ENCODE measurements around the gene FAM222B.

Gene FAM222B

GRCh38 chr17:28760601-28761562 lies 81.7 kb downstream of the FAM222B start:
- no peak overlapping the region for H3K9ac ChIP-seq (ENCODE audit: low read length)
- H3K27ac ChIP-seq (ENCODE audit: low read depth, low read length): no peak overlapping the region
- H3K9me3 ChIP-seq (ENCODE audit: low read length): no peaks in the 10 kb centered on the region
- no peak overlapping the region for H3K4me3 ChIP-seq (ENCODE audit: low read depth in 1 of 2, low read length in 2 of 2)
- peaks cover 6% of the 10 kb centered on the region for H3K4me1 ChIP-seq (ENCODE audit: insufficient read depth, low read length)
- H3K36me3 ChIP-seq (ENCODE audit: insufficient read depth, low read length): peaks cover 17% of the 10 kb centered on the region
- H3K27me3 ChIP-seq (ENCODE audit: control insufficient read depth in 1 of 2, insufficient read depth in 2 of 2, low read length in 2 of 2): no peaks in the 10 kb centered on the region

- H3K36me3 ChIP-seq (ENCODE audit: insufficient read depth, low read length): peaks cover 11% of the 10 kb centered on the region
- H3K27ac ChIP-seq (ENCODE audit: low read depth, low read length): no peak overlapping the region
- H3K27me3 ChIP-seq (ENCODE audit: control insufficient read depth in 1 of 2, insufficient read depth in 2 of 2, low read length in 2 of 2): no peaks in the 10 kb centered on the region
- H3K9ac ChIP-seq (ENCODE audit: low read length): no peak overlapping the region
- no peaks in the 10 kb centered on the region for H3K9me3 ChIP-seq (ENCODE audit: low read length)
- peaks cover 6% of the 10 kb centered on the region for H3K4me1 ChIP-seq (ENCODE audit: insufficient read depth, low read length)
- no peak overlapping the region for H3K4me3 ChIP-seq (ENCODE audit: low read depth in 1 of 2, low read length in 2 of 2)
These were observed 83.2 kb downstream of the FAM222B start for GRCh38 chr17:28759256-28759865.

- H3K9ac ChIP-seq (ENCODE audit: low read length): no peak overlapping the region
- peaks cover 11% of the 10 kb centered on the region for H3K36me3 ChIP-seq (ENCODE audit: insufficient read depth, low read length)
- no peak overlapping the region for H3K4me3 ChIP-seq (ENCODE audit: low read depth in 1 of 2, low read length in 2 of 2)
- no peaks in the 10 kb centered on the region for H3K27me3 ChIP-seq (ENCODE audit: control insufficient read depth in 1 of 2, insufficient read depth in 2 of 2, low read length in 2 of 2)
- H3K27ac ChIP-seq (ENCODE audit: low read depth, low read length): no peak overlapping the region
- H3K9me3 ChIP-seq (ENCODE audit: low read length): no peaks in the 10 kb centered on the region
- H3K4me1 ChIP-seq (ENCODE audit: insufficient read depth, low read length): peaks cover 2% of the 10 kb centered on the region
These were observed 84.0 kb downstream of the FAM222B start for GRCh38 chr17:28758411-28759121.

GRCh38 chr17:28756049-28756804 lies 86.4 kb downstream of the FAM222B start:
- Histone ChIP-seq H3K27ac (ENCODE audit: low read depth, low read length) (no peak overlapping the region), H3K27me3 (ENCODE audit: control insufficient read depth in 1 of 2, insufficient read depth in 2 of 2, low read length in 2 of 2) (no peaks in the 10 kb centered on the region), H3K9ac (ENCODE audit: low read length) (no peak overlapping the region), H3K9me3 (ENCODE audit: low read length) (no peaks in the 10 kb centered on the region), H3K4me1 (ENCODE audit: insufficient read depth, low read length) (no peaks in the 10 kb centered on the region), H3K4me3 (ENCODE audit: low read depth in 1 of 2, low read length in 2 of 2) (no peak overlapping the region), H3K36me3 (ENCODE audit: insufficient read depth, low read length) (peaks cover 11% of the 10 kb centered on the region)

- Histone ChIP-seq H3K9ac (ENCODE audit: low read length) (no peak overlapping the region), H3K27me3 (ENCODE audit: control insufficient read depth in 1 of 2, insufficient read depth in 2 of 2, low read length in 2 of 2) (no peaks in the 10 kb centered on the region), H3K9me3 (ENCODE audit: low read length) (no peaks in the 10 kb centered on the region), H3K36me3 (ENCODE audit: insufficient read depth, low read length) (peaks cover 11% of the 10 kb centered on the region), H3K4me3 (ENCODE audit: low read depth in 1 of 2, low read length in 2 of 2) (no peak overlapping the region), H3K4me1 (ENCODE audit: insufficient read depth, low read length) (no peaks in the 10 kb centered on the region), H3K27ac (ENCODE audit: low read depth, low read length) (no peak overlapping the region)
These were observed 87.1 kb downstream of the FAM222B start for GRCh38 chr17:28755486-28755885.

GRCh38 chr17:28751600-28752366 lies 90.8 kb downstream of the FAM222B start:
- no peak overlapping the region for H3K27ac ChIP-seq (ENCODE audit: low read depth, low read length)
- H3K9me3 ChIP-seq (ENCODE audit: low read length): no peaks in the 10 kb centered on the region
- H3K27me3 ChIP-seq (ENCODE audit: control insufficient read depth in 1 of 2, insufficient read depth in 2 of 2, low read length in 2 of 2): no peaks in the 10 kb centered on the region
- H3K4me3 ChIP-seq (ENCODE audit: low read depth in 1 of 2, low read length in 2 of 2): no peak overlapping the region
- H3K4me1 ChIP-seq (ENCODE audit: insufficient read depth, low read length): peaks cover 3% of the 10 kb centered on the region
- H3K9ac ChIP-seq (ENCODE audit: low read length): no peak overlapping the region
- peaks cover 13% of the 10 kb centered on the region for H3K36me3 ChIP-seq (ENCODE audit: insufficient read depth, low read length)

- no peaks in the 10 kb centered on the region for H3K27me3 ChIP-seq (ENCODE audit: control insufficient read depth in 1 of 2, insufficient read depth in 2 of 2, low read length in 2 of 2)
- peaks cover 13% of the 10 kb centered on the region for H3K36me3 ChIP-seq (ENCODE audit: insufficient read depth, low read length)
- no peak overlapping the region for H3K4me3 ChIP-seq (ENCODE audit: low read depth in 1 of 2, low read length in 2 of 2)
- peaks cover 16% of the 10 kb centered on the region for H3K4me1 ChIP-seq (ENCODE audit: insufficient read depth, low read length)
- H3K9me3 ChIP-seq (ENCODE audit: low read length): no peaks in the 10 kb centered on the region
- H3K27ac ChIP-seq (ENCODE audit: low read depth, low read length): no peak overlapping the region
- peak overlapping the region; percentile 2 for H3K9ac ChIP-seq (ENCODE audit: low read length)
These were observed 92.2 kb downstream of the FAM222B start for GRCh38 chr17:28750178-28751047.

- no peak overlapping the region for H3K4me3 ChIP-seq (ENCODE audit: low read depth in 1 of 2, low read length in 2 of 2)
- H3K27me3 ChIP-seq (ENCODE audit: control insufficient read depth in 1 of 2, insufficient read depth in 2 of 2, low read length in 2 of 2): no peaks in the 10 kb centered on the region
- peaks cover 24% of the 10 kb centered on the region for H3K4me1 ChIP-seq (ENCODE audit: insufficient read depth, low read length)
- H3K9me3 ChIP-seq (ENCODE audit: low read length): no peaks in the 10 kb centered on the region
- H3K27ac ChIP-seq (ENCODE audit: low read depth, low read length): no peak overlapping the region
- peaks cover 13% of the 10 kb centered on the region for H3K36me3 ChIP-seq (ENCODE audit: insufficient read depth, low read length)
- H3K9ac ChIP-seq (ENCODE audit: low read length): no peak overlapping the region
These were observed 92.9 kb downstream of the FAM222B start for GRCh38 chr17:28749516-28750177.

- H3K4me1 ChIP-seq (ENCODE audit: insufficient read depth, low read length): peaks cover 28% of the 10 kb centered on the region
- peaks cover 13% of the 10 kb centered on the region for H3K36me3 ChIP-seq (ENCODE audit: insufficient read depth, low read length)
- H3K4me3 ChIP-seq (ENCODE audit: low read depth in 1 of 2, low read length in 2 of 2): no peak overlapping the region
- H3K9me3 ChIP-seq (ENCODE audit: low read length): no peaks in the 10 kb centered on the region
- H3K27ac ChIP-seq (ENCODE audit: low read depth, low read length): no peak overlapping the region
- no peak overlapping the region for H3K9ac ChIP-seq (ENCODE audit: low read length)
- H3K27me3 ChIP-seq (ENCODE audit: control insufficient read depth in 1 of 2, insufficient read depth in 2 of 2, low read length in 2 of 2): no peaks in the 10 kb centered on the region
These were observed 93.6 kb downstream of the FAM222B start for GRCh38 chr17:28748852-28749515.
